Limb (tissue), 2 donors: ENCODE data around the gene KCNA1.

Source experiments
- DNase-seq, 2 donors: peaks; one replicate each; pipeline ENCODE4 v3.0.0-alpha.2; 2016; ENCODE audit errors: extremely low spot score in 2 of 2

The KCNA1 gene

GRCh38 chr12:4958697-4959375 is 49.1 kb downstream of the KCNA1 start:
- DNase-seq = no peak

- no peak for DNase-seq
Measured at GRCh38 chr12:4959381-4959780, 49.7 kb downstream of the KCNA1 start.

DNA sequence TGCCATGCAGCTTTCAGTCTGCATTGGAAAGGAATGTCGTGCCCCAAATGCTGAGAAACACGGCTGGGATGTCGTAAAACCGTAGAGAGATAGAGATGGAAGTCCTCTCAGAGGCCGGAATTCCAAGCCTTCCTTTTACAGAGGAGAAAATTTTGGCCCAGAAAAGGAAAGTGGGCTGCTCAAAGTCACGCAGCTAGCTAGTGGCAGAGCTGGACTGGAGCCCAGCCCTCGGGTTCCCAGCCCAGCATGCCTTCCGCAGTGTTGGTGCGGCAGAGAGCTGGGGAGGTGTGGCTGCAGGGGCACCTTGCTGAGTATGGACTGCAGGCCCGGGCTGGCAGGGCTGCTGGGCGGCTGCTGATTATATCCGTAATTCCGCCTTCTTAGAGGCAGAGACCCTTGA is 50.3 kb downstream of the KCNA1 start:
- no peak for DNase-seq

DNA sequence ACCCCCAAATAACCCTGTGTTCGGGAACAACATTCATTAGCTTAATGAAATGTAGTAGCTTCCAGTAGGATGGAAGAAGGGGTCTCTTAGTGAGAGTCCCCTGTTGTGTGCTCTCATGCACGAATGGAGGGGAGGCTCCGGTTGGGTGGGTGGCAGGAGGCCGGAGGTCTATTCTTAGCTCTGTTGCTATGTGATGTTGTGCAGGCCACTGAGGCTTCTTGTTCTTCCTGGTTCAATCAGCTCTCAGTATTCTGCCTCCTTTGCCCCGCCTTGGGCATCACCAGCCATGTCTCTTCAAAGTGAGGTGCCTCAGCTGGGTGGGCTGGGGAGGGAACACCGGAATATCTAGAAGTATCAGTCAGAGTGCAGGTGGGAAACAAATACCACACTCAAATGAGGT is 50.8 kb downstream of the KCNA1 start:
- DNase-seq = no peak

DNA sequence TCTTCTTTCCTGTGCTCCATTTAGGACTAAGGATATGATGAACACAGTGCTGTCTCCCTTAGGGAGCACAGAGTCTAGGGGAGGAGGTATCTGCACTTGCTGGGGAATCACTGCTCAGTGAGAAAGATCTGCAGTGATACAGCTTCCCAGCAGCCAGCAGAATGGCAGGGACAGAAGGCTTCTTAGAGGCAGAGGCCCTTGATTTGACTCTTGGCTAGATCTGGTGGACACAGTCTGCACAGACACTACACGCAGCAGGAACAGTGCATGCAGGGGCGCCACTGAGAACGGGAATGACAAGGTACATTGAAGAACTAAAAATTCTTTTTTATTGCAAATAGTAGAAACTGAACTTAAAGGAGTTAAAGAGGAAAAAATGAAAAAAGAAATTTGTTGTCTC is 51.6 kb downstream of the KCNA1 start:
- DNase-seq = no peak

DNA sequence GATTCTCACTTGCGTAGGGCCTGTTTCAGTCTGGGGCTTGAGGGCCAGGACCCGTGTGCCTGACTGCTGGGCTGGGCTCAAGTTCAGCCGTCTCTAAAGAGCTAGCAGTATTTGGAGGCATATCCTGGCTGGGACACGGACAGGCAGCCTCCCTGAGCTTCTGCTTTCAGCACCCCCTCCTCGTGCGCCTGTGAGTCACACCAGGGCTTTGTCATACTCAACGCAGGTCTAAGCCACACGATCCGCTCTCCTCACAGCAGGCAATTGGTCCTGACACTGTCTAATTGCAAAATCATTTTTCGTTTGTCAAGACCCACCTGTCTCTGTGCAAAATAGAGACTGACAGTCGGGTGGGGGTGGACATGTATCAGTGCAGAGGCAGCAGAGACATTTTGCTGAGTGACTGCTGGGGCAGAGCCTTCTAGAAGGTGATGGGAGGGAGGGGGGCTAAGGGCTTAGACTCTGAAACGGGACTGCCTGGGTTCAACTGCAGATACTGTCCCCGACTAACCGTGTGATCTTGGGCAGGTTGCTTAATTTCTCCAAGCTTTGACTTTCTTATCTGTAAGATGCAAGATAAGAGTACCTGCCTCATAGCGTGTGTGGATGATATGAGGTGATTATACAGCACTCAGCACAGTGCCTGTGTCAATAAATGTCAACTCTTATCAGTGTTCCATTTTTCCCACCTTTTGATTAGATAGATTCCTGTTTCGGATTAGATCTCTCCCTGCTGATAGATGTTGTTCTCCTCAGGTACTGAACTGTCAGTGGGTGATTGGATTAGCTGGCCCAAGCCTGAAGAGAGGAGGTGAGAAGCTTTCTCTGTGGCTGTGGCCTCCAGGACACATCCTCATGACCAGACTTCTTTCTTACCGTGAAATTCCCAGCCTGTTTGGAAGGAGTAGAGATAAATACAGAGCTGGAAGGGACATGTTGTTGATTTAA is 53.1 kb downstream of the KCNA1 start:
- DNase-seq = no peak
